GM12875 (cell line): ENCODE results near the gene VPS50.

Experiments used
- H3K4me3 ChIP-seq: one replicate; pipeline ENCODE4 v1.5.1; 2011; ENCODE audit warnings: low read depth, low read length, control low read depth
- CTCF ChIP-seq: IDR thresholded peaks from 2 replicates; pipeline ENCODE4 v1.5.1; 2011; ENCODE audit warnings: low read depth, mild to moderate bottlenecking, control low read depth, inconsistent platforms, low read length, moderate library complexity, borderline replicate concordance; ENCODE audit not compliant: insufficient read depth

The VPS50 gene

GRCh38 chr7:93239824-93240223, 7.7 kb downstream of the VPS50 start:
- H3K4me3 ChIP-seq, result no peak overlapping the region
- TF ChIP-seq CTCF, result no peak

GRCh38 chr7:93242106-93242505, 9.9 kb downstream of the VPS50 start:
- H3K4me3 ChIP-seq, result no peak overlapping the region
- no peak for TF ChIP-seq CTCF

- peak; percentile 25; the same call in 1 of the 2 replicates for TF ChIP-seq CTCF
- no peak overlapping the region for H3K4me3 ChIP-seq
Observed at GRCh38 chr7:93245525-93246432, 13.6 kb downstream of the VPS50 start.

GRCh38 chr7:93249491-93250148, 17.5 kb downstream of the VPS50 start:
- TF ChIP-seq CTCF, result no peak
- H3K4me3 ChIP-seq, result no peak overlapping the region

GRCh38 chr7:93258661-93259060, 26.5 kb downstream of the VPS50 start:
- TF ChIP-seq CTCF, result no peak
- no peak overlapping the region for H3K4me3 ChIP-seq

- TF ChIP-seq CTCF, result no peak
- H3K4me3 ChIP-seq, result no peak overlapping the region
Observed at GRCh38 chr7:93262535-93262934, 30.4 kb downstream of the VPS50 start.

GRCh38 chr7:93265220-93265619, 33.1 kb downstream of the VPS50 start:
- no peak for TF ChIP-seq CTCF
- no peak overlapping the region for H3K4me3 ChIP-seq
